K562 (cell line): ENCODE data around the gene RHOF. TPM values are rescaled to one million over a fixed set of nuclear protein-coding genes. Genes with fewer than 3 reads are reported as not detected.

Source experiments
- CREM ChIP-seq: IDR thresholded peaks from 2 replicates; pipeline ENCODE4 v1.6.1; 2014; ENCODE audit warnings: antibody characterized with exemption, low read depth
- E2F6 ChIP-seq, 2 experiments: IDR thresholded peaks; 2 replicates each; pipeline ENCODE4 v1.6.1; 2011; ENCODE audit warnings: borderline replicate concordance in 1 of 2, control low read depth in 1 of 2, low read depth in 1 of 2, low read length in 1 of 2, mild to moderate bottlenecking in 1 of 2, mixed read lengths in 1 of 2, moderate library complexity in 1 of 2; ENCODE audit not compliant: insufficient read depth in 1 of 2, insufficient read length in 1 of 2, poor library complexity in 1 of 2, severe bottlenecking in 1 of 2; ENCODE audit errors: extremely low read depth in 1 of 2
- EGR1 ChIP-seq: fragments of 450-650 bp; conservative IDR thresholded peaks from 2 replicates; pipeline ENCODE4 v1.6.1; 2017; ENCODE audit warnings: mild to moderate bottlenecking
- HDAC8 ChIP-seq: fragments of 450-650 bp; IDR thresholded peaks from 2 replicates; pipeline ENCODE4 v1.6.1; 2016; ENCODE audit warnings: mild to moderate bottlenecking, missing genetic modification characterization, moderate library complexity, missing compliant biosample characterization
- TAF7 ChIP-seq: fragments of 450-650 bp; IDR thresholded peaks from 2 replicates; pipeline ENCODE4 v1.6.1; 2016; ENCODE audit warnings: missing genetic modification characterization, missing compliant biosample characterization
- YY1 ChIP-seq, 3 experiments: IDR thresholded peaks; 2 replicates each; pipeline ENCODE4 v1.6.1; 2011; ENCODE audit warnings: low read length in 2 of 3, mild to moderate bottlenecking in 2 of 3, moderate library complexity in 2 of 3, borderline replicate concordance in 1 of 3, control low read depth in 1 of 3, low read depth in 1 of 3; ENCODE audit not compliant: insufficient read depth in 3 of 3, insufficient replicate concordance in 2 of 3, control insufficient read depth in 1 of 3, insufficient read length in 1 of 3; ENCODE audit errors: extremely low read depth in 1 of 3
- ZNF24 ChIP-seq: fragments of 450-650 bp; IDR thresholded peaks from 2 replicates; pipeline ENCODE4 v1.6.1; 2016
- ZNF551 ChIP-seq: fragments of 250-450 bp; sonication (Bioruptor Pico); IDR thresholded peaks from 2 replicates; pipeline ENCODE4 v1.5.0; 2021; ENCODE audit warnings: mild to moderate bottlenecking, moderate library complexity
- ZNF766 ChIP-seq: fragments of 200-800 bp; sonication (Bioruptor generic); conservative IDR thresholded peaks from 2 replicates; pipeline ENCODE4 v1.6.1; 2016; ENCODE audit warnings: missing genetic modification characterization, missing compliant biosample characterization
- polyA plus RNA-seq, 8 experiments: library from polyadenylated mRNA; depleted of rRNA in 4 of 8; stranded (reverse) in 5 of 8; unstranded in 3 of 8; fragments of >200 nt; fragmentation: Nextera tagmentation in 2 of 8; fragmentation: Illumina TruSeq in 1 of 8; extraction: Ambion mirVana in 2 of 8; extraction: Trizol in 1 of 8; gene quantifications; 2 replicates each; pipeline versions ENCODE4 v1.2.1 to v1.2.3, GENCODE V29; 2011 to 2014; ENCODE audit warnings: inconsistent platforms in 1 of 8, missing spikeins in 1 of 8
- total RNA-seq, 7 experiments: library from RNA; depleted of rRNA in 6 of 7; stranded (reverse); fragments of >200 nt in 6 of 7; fragmentation: Illumina TruSeq in 2 of 7; extraction: Trizol in 2 of 7; gene quantifications; 2 replicates each; pipeline versions ENCODE4 v1.2.1 to v1.2.3, GENCODE V29; 2011 to 2021; ENCODE audit warnings: low replicate concordance in 1 of 7
- TF ChIP-seq, protein P1 (sequence below), 3 experiments: fragments of 200-800 bp in 1 of 3; fragments of 250-450 bp in 1 of 3; fragments of 450-650 bp in 1 of 3; sonication (Bioruptor Pico) in 1 of 3; sonication (Bioruptor generic) in 1 of 3; formaldehyde crosslinking in 1 of 3; IDR thresholded peaks; 2 replicates each; pipeline versions ENCODE4 v1.6.1 to v1.8.0; 2016 to 2022; ENCODE audit warnings: mild to moderate bottlenecking in 2 of 3, missing genetic modification characterization in 2 of 3, missing compliant biosample characterization in 1 of 3, moderate library complexity in 1 of 3
- TF ChIP-seq, protein P2 (sequence below), 2 experiments: fragments of 450-650 bp; formaldehyde crosslinking in 1 of 2; IDR thresholded peaks; 2 replicates each; pipeline versions ENCODE4 v1.4.0 to v1.6.1; 2014 to 2020; ENCODE audit warnings: mild to moderate bottlenecking in 2 of 2, borderline replicate concordance in 1 of 2, low read depth in 1 of 2

RHOF gene
- total and polyA plus RNA-seq, 9 of the 15 experiments (the other 6 are each of a cell fraction or from before 2014, with no cell fraction given): 0.13 to 10.1 (median 4.0) TPM

GRCh38 chr12:121800694-121801594, 7.5 kb upstream of the RHOF start (continued):
- TF ChIP-seq, protein P1, sequence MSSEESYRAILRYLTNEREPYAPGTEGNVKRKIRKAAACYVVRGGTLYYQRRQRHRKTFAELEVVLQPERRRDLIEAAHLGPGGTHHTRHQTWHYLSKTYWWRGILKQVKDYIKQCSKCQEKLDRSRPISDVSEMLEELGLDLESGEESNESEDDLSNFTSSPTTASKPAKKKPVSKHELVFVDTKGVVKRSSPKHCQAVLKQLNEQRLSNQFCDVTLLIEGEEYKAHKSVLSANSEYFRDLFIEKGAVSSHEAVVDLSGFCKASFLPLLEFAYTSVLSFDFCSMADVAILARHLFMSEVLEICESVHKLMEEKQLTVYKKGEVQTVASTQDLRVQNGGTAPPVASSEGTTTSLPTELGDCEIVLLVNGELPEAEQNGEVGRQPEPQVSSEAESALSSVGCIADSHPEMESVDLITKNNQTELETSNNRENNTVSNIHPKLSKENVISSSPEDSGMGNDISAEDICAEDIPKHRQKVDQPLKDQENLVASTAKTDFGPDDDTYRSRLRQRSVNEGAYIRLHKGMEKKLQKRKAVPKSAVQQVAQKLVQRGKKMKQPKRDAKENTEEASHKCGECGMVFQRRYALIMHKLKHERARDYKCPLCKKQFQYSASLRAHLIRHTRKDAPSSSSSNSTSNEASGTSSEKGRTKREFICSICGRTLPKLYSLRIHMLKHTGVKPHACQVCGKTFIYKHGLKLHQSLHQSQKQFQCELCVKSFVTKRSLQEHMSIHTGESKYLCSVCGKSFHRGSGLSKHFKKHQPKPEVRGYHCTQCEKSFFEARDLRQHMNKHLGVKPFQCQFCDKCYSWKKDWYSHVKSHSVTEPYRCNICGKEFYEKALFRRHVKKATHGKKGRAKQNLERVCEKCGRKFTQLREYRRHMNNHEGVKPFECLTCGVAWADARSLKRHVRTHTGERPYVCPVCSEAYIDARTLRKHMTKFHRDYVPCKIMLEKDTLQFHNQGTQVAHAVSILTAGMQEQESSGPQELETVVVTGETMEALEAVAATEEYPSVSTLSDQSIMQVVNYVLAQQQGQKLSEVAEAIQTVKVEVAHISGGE (CRISPR knock-in tag; IDR thresholded peaks at IDR 0.05): peak in 1 of 3 experiments; percentile 67; a peak in 2 of 6 replicates
- TF ChIP-seq YY1 (IDR thresholded peaks at IDR 0.05; ENCODE audit: borderline replicate concordance in 1 of 3, control insufficient read depth in 1 of 3, extremely low read depth in 1 of 3, insufficient read depth in 3 of 3, insufficient read length in 1 of 3, insufficient replicate concordance in 2 of 3, low read depth in 1 of 3, low read length in 2 of 3) (peak; percentile 67 to 94 (median 87)), ZNF24 (no peak), HDAC8 (peak; percentile 62; the same call in 1 of the 2 replicates), ZNF766 (CRISPR knock-in tag) (peak; percentile 55; the same call in 1 of the 2 replicates), E2F6 (IDR thresholded peaks at IDR 0.05; ENCODE audit: borderline replicate concordance in 1 of 2, extremely low read depth in 1 of 2, insufficient read depth in 1 of 2, insufficient read length in 1 of 2, low read depth in 1 of 2, low read length in 1 of 2, poor library complexity in 1 of 2, severe bottlenecking in 1 of 2) (peak in 1 of 2 experiments; percentile 83), EGR1 (0 out of 2 replicates have a peak, but pooled peaks have one; percentile 15), ZNF551 (CRISPR knock-in tag) (no peak), CREM (peak; percentile 53), TAF7 (tag) (peak; percentile 65; the same call in 1 of the 2 replicates)
- TF ChIP-seq, protein P2, sequence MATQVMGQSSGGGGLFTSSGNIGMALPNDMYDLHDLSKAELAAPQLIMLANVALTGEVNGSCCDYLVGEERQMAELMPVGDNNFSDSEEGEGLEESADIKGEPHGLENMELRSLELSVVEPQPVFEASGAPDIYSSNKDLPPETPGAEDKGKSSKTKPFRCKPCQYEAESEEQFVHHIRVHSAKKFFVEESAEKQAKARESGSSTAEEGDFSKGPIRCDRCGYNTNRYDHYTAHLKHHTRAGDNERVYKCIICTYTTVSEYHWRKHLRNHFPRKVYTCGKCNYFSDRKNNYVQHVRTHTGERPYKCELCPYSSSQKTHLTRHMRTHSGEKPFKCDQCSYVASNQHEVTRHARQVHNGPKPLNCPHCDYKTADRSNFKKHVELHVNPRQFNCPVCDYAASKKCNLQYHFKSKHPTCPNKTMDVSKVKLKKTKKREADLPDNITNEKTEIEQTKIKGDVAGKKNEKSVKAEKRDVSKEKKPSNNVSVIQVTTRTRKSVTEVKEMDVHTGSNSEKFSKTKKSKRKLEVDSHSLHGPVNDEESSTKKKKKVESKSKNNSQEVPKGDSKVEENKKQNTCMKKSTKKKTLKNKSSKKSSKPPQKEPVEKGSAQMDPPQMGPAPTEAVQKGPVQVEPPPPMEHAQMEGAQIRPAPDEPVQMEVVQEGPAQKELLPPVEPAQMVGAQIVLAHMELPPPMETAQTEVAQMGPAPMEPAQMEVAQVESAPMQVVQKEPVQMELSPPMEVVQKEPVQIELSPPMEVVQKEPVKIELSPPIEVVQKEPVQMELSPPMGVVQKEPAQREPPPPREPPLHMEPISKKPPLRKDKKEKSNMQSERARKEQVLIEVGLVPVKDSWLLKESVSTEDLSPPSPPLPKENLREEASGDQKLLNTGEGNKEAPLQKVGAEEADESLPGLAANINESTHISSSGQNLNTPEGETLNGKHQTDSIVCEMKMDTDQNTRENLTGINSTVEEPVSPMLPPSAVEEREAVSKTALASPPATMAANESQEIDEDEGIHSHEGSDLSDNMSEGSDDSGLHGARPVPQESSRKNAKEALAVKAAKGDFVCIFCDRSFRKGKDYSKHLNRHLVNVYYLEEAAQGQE (IDR thresholded peaks at IDR 0.05; ENCODE audit: borderline replicate concordance): peak; percentile 79
- TF ChIP-seq, protein P2 (CRISPR knock-in tag; IDR thresholded peaks at IDR 0.05; ENCODE audit: low read depth): peak; percentile 28; the same call in 1 of the 2 replicates
